Measurements from ENCODE around the gene EPHB2.
"Not testable (repeated sequence)": the region's sequence is repeated elsewhere in the genome, so short reads cannot be mapped to it uniquely, and the experiment has no call there.

EPHB2 gene

GRCh38 chr1:22691031-22691753 lies 19.4 kb upstream of the EPHB2 start:
- no peak for DNase-seq

- DNase-seq, result no peak
Observed at GRCh38 chr1:22694172-22694571, 16.5 kb upstream of the EPHB2 start.

GRCh38 chr1:22696610-22697009 lies 14.0 kb upstream of the EPHB2 start:
- no peak for DNase-seq

DNA sequence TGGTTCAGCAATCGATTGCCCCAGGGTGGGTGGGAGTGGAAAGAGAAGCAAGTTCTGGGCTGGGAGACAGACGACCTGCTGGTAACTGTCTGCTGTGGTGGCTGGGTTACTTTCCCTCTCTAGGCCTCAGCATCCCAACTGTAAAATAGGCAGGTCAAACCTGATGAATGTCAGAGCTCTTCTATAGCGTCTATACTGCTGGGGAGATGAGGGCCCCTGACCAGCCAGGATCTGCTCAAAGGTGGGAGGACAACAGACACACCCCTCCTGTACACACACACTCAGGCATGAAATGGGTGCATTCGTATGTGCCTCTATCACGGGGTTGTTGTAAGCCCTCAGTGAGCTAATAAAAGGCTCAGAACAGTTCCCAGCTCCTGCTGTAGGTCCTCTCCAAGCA lies 12.7 kb upstream of the EPHB2 start:
- DNase-seq, result no peak

- no peak for DNase-seq
Observed at GRCh38 chr1:22699681-22700520, 10.7 kb upstream of the EPHB2 start.

DNA sequence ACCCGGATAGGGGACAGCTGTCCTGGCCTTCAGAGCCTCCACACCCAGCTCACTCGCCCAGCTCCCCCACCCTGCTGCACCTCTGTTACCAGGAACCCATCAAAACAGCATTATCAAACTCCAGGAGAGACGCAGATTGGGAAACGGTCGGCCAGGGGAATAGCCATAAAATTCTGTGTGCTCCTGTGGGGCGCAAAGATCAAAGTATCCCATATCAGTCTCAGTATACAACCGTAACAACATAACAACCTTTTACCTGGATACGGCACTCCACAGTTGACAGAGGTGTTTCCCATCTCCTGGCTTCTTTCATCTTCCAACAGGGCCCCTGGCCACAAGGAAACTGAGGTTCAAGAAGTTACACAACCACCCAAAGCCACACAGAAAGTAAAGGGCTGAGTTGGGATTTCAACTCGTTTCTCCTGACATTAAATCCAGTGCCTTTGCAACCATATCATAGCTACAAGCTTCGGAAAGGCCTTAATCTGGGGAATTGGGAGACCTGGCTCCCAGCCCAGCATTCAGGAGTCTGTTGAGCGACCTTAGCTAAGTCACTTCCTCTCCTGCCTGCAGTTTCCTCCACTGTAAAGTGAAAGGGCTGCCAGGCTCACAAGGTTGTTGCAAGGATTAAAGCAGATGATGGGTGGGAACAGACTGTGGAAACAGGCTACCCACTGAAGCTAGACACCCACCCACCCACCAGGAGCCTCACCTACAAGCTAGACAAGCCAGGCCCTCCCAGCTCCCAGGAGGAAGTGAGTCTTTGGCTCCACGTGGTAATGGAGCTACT lies 8.1 kb upstream of the EPHB2 start:
- no peak for DNase-seq

DNA sequence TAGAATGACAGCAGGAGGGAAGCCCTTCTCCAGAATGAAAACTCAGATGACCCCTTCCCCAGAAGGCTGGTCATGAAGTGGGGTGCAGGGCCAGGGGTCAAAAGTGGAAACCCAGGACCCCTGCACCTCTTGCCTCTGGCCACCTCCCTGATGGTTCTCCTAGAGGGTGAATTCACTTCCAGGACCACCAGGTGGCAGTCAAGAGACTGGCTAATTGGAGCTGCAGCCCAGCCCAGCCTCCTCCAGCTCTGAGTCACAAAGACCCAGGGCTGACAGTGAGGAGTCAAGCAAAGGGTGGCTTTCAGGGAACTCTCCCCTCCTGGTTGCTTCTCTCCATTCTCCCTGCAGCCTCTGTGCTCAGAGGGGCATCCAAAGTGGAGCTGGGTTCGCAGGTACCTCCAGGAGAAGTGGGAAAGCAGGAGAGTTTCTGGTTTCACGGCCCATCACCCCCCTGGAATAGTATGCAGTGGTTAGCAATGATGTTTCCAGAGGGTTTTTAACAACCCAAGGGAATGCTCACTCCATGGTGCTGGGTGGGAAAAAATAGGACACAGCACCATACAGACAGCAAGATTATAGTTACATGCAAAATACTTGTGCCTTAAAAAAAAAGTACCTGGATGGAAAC lies 6.1 kb upstream of the EPHB2 start:
- DNase-seq, result peak; percentile 75

DNA sequence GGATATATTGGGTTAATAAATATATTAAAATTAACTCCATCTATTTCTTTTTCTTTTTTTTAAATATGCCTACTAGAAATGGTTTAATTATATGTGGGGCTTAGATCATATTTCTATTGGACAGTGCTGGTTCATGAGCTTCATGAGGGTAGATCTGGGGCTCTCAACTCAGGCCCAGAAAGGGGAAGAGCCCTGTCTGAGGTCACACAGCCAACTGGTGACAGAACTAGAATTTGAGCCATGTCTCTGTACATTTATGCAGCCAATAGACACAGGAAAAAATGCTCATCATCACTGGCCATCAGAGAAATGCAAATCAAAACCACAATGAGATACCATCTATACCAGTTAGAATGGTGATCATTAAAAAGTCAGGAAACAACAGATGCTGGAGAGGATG lies 5.1 kb upstream of the EPHB2 start:
- DNase-seq, result no peak

GRCh38 chr1:22706100-22706499 lies 4.5 kb upstream of the EPHB2 start:
- not testable (repeated sequence) for DNase-seq

DNA sequence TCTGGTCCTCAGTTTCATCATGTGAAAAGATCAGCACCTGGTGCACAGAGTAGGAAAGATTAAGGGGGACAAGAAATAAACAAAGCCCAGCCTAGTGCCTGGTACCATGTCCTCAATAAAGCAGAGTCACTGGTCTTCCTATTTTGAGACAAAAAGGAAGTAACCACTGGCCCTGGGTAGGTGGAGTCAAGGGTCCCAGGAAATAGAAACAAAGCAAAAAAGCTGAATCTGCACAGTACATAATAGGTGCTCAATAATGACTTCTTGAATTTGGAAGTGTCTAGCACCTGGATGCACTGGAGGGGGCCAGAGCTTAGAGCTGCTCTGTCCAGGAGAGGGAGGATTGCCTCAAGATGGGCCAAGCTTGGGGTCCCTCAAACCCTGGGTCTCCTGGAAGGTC lies 1.9 kb upstream of the EPHB2 start:
- DNase-seq, result no peak

DNA sequence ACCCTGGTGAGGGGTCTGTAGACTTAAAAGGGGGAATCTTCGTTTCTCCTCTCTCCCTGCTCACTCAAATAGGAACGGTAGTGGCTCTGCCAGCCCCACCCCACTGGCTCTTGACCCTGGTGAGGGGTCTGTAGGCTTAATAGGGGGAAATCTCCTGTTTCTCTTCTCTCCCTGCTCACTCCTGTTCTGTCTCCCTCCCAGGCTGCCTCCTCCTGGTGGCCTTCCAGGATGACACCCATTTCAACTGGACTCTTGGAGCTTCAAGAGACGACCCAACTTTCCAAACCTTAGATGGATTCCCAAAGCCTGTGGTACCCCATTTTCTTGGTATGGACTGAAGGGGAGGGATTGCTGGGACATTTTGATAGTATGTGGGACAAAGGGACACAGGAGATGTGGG lies 1.4 kb upstream of the EPHB2 start:
- DNase-seq, result no peak

DNA sequence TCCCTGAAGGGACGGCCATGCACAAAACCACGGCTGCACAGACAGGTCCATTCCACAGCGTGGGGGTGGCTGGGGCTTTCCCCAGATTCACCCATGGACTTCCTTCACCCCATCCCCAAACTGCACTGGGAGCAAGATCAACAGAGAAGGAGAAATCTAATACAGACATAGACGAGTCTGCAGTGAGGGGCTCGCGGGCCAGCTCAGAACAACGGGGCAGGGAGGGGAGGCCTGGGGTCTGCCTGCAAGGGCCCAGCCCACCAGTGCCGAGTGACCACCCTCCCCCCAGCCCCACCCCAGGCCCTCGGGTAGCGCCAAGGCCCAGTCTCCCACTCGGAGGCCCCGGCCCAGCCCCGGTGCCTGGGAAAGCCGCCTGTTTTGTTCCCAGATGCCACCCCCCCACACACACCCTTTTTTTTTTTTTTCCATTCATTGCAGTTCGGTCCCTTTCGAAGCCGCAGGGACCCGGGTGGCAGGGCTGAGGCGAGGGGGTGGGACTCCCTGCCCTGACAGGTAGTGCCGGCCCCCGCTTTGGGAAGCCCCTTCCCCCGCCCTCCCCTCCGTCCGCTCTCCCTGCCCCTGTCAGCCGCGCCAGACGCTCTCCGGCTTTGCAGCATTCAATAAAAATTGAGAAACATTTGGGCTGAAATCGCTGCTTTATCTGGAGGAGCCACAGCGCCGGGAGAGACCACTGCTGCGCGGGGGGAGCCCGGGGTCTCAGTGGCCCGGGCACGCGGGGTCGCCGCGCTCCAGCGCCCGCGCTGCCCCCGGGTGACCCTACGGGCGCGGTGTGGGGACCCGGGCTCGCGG lies 543 bp upstream of the EPHB2 start:
- DNase-seq, result no peak

DNA sequence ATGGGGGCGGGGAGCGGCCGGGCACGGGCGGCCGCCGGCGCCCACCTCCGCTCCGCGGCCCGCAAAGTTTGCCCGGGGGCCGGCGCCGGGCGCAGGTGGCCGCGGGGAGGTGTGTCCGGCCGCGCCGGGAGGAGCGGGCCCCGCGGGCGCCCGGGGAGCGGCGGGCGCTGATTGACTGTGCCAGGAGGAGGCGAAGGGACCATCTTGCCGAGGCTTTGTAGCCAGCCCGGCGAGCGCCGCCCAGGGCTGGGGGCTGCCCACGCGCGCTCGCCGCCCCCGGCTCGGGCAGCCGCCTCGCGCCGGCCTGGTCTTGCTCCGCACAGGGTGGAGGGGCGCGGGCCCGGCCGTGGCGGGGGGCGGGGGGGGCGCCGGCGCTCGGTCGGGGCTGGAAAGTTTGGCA lies 432 bp downstream of the EPHB2 start:
- no peak for DNase-seq

DNA sequence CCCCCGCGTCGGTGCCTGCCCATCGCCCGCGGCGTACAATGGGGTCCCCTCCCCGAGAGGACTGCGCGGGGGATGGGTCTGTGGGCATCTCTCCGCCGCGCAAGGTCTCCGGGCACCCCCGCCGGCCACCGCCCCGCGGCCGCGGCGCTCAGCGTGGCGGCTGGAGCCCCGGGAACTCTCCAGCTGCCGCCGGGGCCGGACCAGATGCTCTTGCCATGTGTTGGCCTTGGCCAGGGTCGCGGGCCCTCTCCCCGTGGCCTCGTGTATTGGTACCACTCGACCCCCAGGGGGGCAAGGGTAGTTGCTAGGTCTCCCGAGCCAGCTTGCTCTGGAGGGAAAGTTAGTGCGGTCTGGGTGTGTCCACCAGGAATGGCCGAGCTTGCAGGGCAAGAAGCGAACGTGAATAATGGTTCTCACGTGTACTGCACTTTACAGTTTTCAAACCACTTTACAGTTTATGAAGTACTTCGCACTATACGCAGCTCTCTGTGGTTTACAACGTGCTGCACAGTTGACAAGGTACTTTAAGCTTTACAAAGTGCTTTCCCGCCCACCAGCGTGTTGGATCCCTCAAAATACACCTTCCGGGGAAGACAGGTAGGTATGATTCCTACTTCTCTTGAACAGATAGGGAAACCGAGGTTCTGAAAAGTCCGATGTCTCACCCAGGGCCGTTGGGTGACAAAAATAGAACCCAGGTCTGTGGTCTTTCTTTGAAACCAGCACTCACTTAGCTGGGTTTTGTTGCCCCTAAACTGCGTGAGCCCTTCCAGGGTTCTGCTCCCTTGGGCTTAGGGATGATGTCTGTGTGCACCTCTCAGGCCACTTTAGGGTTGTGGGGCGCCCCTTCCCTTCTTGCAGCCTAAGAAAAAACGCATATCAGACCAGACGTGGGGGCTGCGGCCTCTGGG lies 1.2 kb downstream of the EPHB2 start:
- DNase-seq, result no peak

- DNase-seq, result peak; percentile 62
Observed at GRCh38 chr1:22712502-22713271, 2.0 kb downstream of the EPHB2 start.

DNA sequence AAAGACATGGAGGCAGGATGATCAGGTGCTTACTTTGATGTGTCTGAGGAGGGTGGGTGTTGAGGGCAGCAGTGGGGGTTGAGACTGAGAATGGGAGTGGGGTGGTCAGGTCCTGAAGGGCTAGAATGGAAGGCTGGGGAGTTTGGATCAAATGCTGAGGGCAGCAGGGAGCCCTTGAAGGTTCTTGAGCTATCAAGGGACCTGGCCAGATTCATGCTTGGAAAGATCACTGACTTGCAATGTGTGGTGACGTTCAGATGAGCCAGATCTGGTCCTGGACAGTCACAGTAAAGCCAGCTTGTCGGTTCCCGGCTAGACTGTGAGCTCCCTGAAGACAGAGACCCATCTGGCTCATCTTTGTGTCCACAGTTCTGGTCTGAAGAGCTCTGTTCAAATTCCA lies 3.8 kb downstream of the EPHB2 start:
- no peak for DNase-seq

- no peak for DNase-seq
Observed at GRCh38 chr1:22717037-22717760, 6.6 kb downstream of the EPHB2 start.

DNA sequence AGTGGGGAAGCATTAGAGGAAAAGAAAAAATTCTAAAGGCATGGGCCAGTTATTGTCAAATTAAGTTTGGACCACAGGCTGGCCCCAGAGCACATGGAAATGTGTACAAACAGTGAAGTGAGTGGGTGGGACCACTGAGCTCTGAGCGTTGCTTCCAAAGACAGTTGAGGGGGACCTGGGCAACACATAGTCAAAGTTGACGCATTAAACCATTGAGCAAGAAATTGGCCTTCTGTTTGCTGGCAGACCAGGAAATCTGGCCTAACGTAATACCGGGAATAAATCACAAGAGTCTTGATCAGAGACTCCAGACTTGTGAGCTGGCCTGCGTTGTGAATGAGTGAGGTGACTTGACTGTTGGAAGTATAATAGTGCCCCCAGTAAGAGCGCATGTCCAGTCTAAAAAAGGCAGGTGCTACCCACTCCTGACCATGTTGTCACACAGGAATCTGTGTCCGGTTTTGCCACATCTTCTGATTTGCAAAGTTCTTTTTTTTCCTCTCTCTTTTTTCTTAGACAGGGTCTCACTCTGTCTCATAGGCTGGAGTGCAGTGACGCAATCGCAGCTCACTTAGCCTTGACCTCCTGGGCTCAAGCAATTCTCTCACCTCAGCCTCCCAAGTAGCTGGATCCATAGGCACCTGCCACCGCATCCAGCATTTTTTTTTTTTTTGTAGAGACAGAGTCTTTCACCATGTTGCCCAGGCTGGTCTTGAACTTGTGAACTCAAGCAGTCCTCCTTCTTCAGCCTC lies 10.7 kb downstream of the EPHB2 start:
- no peak for DNase-seq

Data from stimulated activated naive CD4-positive, alpha-beta T cell treated with Interleukin-2 at 50 U/mL for 16 hours (primary cell).